T follicular helper cell (primary cell): Measurements from ENCODE around the gene NEU3.
"Not testable (repeated sequence)": the region's sequence is repeated elsewhere in the genome, so short reads cannot be mapped to it uniquely, and the experiment has no call there.

Experiments used
- DNase-seq: peaks from one replicate; pipeline ENCODE4 v3.0.0-alpha.2; 2020; ENCODE audit warnings: low read depth
- total RNA-seq, 2 experiments: gene quantifications; one replicate each; lab custom pipeline; 2026; lab: John Stamatoyannopoulos, UW

NEU3 gene, protein sequence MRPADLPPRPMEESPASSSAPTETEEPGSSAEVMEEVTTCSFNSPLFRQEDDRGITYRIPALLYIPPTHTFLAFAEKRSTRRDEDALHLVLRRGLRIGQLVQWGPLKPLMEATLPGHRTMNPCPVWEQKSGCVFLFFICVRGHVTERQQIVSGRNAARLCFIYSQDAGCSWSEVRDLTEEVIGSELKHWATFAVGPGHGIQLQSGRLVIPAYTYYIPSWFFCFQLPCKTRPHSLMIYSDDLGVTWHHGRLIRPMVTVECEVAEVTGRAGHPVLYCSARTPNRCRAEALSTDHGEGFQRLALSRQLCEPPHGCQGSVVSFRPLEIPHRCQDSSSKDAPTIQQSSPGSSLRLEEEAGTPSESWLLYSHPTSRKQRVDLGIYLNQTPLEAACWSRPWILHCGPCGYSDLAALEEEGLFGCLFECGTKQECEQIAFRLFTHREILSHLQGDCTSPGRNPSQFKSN
- 35.5 to 44.2 reads per million in 2 experiments for total RNA-seq

DNA sequence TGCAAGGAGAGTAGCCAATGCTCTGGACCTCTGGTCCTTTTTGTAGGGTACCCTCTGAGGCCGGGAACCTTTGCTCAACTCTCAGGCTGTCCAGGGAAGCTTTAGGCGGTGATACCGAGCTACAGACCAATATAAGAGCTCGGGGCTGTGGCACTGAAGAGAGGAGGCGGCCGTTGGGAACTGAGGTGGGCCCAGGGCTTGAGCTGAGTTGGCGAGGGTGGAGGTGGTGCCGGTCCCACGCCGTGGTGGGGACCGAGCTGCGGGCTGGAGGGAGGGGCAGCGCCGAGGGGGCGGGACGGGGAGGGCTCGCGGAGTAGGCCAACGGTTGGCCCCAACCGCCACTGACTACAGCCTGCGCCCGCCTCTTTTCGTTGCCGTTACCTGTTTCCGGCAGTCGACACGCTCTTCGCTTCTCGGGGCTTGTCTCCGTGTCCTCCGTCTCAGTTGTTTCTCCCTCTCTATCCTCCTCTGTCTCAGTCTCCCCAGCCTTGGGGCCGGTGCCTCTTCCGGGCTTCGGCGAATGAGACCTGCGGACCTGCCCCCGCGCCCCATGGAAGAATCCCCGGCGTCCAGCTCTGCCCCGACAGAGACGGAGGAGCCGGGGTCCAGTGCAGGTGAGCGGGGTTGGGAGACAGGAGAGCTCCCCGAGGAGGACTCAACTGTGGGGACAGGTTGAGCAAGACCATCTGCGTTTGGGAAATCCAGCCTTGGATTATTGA is at the start of gene NEU3:
Gene NEU3, plus strand, starts transcription at position 393 of the 719 bp plus-strand sequence. Its CDS starts 128 bp downstream, at position 521.
- peak; percentile 75 for DNase-seq

DNA sequence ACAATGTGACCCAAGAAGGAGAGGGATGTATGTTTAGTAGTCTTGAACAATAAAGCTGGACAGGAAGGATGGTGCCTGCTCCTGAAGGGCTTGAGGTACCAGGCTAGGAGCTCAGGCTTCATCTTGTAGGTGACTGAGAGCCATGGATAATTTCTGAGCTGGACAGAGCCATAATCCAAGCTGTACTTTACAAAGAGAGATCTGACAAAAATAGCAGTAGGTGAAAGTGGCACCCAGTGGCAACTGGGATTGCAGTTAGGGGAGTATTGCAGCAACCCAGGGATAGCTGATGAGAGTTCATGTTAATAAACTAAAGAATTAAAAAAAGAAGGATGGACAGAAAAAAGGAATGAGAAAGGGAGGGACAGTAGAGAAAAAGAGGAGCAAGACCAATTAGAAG is 47.2 kb upstream of the NEU3 start:
- DNase-seq, result no peak

DNA sequence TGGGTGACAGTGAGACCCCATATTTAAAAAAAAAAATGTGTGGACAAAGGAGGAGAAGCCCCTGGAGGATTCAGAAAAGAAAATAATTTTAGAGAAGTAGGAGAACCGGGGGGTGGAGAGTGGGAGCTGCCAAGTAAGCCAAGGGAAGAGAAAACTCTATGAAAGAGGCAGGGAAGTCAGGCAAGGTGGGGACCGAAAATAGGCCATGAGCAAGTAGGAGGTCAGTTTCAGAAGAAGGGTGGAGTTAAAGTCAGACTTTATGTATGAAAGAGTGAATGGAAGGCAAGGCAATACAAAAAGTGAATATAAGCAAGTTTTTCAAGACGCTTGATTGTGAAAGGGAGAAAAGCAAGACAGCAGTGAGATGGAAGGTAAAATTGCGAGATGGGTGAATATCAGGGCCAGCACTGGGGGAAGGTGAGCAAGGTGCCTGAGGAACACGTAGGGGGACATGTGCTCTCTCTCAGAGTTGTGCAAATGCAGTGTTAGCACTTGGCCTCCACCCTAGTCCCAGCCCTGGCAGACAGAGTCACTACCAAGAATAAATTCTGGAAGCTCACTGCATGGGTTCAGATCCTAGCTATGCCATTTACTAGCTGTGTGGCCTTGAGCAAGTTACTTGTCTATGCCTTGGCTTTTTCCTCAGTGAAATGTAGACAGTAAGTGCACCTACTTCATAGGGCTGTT is 46.5 kb upstream of the NEU3 start:
- DNase-seq, result no peak

DNA sequence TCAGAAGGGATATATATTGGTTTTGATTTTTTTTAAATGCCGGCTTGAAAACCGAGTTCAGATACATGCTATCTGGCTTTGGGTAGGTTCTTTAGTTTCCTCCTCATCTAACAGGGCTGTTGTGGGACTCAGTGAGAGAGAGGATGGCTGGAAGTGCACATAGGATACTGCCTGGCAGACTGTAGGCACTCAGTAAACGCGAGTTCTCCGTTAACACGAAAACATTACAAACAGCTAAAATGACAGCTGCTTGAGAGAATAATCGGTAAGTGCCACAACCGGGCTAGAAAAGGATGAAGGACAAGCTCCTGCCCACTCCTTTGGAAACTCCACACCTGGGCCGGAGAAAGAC is 40.2 kb upstream of the NEU3 start:
- DNase-seq, result no peak

DNA sequence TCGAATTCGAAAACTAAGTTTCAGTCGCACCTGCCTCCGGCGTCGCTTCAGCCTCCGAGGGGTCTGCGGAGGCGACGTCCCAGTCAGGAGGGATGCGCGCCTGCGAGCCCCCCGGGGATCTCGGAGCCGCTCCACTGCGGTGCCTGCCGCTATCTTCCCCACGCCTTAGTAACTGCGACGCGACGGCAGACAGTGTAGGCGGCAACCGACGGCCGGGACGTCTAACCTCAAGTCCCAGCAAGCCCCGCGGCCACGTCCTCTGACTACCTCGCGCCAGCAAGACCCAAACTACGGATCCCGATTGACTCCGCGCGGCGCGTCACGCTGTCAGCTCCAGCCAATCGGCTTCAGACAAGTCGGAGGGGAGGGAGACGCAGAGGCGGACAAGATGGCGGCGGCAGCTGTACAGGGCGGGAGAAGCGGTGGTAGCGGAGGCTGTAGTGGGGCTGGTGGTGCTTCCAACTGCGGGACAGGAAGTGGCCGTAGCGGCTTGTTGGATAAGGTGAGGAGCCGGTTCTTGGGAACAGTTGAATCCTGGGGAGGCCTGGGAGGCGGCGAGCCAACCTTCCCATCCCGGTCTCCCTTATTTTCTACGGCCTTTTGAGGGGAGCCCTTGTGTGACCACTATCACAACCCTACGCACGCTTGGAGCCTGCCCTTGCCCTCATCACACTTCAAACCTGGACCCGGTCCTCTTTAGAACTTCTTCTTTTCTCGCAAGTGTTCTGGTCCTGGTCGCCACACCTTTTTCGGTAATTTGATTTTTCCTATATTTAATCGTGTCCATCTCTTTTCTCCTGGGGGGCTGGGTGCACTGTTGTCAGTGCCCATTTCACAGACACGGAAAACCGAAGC is 39.6 kb upstream of the NEU3 start, which contains the start of the genes SPCS2 and XRRA1:
Gene SPCS2, plus strand, starts transcription at position 369 of the 855 bp plus-strand sequence. Its CDS starts 20 bp downstream, at position 389.
Gene XRRA1, minus strand, starts transcription at position 194 of the 855 bp plus-strand sequence. CDS start 8,213 bp downstream, outside the sequence.
- DNase-seq, result peak; percentile 98

DNA sequence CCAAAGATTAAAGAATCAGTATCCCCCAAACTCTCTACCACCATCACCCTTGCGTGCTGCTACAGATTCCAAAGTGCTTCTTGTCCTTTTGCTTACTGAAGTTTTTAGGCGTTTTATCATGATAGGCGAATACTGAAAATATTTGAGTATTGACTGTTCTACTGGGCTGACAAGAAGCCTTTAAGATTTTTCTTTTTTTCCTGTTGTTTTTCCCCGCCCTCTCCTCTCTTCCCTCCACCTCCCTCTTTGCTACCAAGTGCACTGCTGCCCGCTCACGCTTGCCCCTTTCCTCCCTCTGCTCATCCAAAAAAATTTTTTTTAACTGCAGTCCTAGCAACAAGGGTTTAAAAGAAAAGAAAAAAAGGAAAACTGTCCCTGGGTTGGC is 39.0 kb upstream of the NEU3 start:
- no peak for DNase-seq

DNA sequence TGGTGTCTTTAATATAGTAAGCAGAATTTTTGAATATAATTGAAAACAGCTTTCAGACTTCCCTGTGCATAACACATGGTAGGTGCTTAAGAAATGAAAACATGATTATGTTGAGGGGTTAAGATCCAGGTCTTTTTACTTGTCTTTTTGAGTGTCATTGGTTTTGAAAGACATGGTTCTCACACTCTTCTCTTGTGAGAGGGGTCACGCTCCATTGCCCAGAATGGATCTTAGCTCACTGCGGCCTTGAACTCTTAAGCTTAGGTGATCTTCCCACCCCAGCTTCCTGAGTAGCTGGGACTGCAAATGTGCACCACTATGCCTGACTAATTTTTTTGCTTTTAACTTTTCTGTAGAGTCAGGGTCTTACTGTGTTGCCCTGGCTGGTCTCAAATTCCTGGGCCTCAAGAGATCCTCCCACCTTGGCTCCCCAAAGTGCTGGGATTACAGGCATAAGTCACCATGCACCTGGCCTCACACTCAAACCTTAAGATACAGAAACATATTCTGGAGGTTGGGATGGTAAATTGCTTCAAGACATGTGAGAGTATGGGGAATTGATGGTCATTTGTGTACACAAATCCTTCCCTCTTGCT is 38.3 kb upstream of the NEU3 start:
- DNase-seq, result no peak

DNA sequence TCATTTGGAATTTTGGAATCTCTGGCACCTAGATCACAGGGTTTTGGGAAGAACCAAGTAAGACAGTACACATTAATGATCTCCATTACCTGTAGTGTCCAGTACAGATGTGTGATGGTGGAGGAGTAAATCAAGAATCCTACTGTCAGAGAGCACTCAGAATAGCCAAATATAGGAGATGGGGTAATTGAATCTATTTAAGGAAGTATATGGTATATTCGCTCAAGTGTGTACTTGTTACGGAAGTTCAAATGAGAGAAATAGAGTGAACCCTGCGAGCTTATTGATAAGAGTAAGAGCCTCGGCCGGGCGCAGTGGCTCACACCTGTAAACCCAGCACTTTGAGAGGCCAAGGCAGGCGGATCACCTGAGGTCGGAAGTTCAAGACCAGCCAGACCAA is 37.5 kb upstream of the NEU3 start:
- DNase-seq, result no peak

DNA sequence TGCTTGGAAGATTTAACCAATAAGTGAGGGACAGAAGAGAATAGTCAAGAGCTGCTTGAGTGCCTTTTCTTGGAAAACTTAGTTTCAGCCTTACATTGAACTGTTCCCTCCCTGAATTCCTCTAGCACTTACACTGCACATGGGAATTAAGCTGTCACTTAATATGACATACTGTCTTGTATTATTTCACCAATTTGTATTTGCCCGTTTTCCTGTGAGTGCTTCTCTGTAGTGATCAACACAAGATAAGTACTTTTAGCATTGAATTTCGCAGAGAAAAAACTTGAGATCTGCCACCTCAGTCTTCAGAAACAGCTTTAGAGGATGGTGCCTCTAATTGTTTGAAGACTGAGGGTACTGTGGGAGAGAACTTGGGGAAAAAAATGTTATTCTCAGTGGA is 36.0 kb upstream of the NEU3 start:
- no peak for DNase-seq

DNA sequence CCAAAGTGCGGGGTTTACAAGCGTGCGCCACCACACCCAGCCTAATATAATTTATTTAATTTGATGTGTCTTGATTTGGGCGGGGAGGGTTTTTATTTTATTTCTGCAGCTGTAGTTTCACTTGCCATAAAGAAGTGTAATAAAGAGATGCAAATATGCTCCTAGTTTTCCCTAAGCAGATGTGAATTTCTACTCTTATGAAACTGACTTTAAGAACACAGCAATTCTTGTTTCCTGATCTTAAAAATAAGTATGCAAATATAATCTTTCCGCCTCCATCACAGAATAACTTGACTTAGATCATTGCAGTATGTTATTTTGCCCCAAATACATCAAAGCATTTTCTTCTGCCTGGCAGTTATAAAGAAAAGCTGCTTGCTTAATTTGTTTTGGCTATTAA is 35.3 kb upstream of the NEU3 start:
- no peak for DNase-seq

DNA sequence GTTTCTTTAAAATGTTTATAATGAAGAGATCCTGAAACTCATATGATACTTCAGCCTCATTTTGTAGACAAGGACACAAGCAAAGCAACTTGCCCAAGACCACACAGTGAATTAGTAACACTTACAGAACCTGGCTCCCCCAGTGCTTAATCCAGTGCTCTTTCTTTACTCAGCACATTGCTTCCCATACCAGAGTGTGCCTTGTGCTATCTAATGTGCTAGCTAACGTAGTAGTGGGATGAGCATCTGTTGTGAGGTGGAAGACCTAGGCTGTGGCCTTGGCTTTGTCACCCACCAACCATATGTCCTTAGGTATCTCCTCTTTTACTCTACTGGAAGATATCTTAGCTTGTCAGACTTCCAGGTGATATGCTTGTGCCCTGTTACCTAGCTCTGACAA is 34.5 kb upstream of the NEU3 start:
- no peak for DNase-seq

DNA sequence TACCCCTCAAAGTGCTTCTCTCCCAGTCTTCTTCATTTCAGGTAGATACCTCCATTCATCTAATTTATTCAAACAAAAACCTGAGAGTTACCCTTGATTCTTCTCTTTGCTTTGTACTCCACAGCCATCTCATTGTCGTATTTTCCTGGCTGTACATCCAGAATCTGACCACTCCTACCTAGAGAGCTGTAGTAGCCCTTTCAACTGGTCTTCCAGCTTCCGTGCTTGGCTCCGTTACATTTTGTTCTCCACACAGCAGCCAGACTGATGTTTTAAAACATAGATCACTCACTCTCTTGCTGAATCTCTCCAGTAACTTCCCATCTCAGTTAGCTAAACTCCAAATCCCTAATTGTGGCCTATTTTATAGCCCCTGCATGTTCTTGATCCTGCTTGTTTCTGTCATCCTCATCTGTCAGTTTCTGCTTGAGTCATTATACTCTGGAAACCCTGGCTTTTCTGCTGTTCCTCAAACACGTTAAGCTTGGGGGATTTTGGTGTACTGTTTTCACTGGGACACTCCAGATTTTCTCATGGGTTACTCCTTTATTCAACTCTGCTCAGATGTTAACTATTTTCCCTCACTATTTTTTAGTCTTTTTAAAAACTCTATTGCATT is 32.2 kb upstream of the NEU3 start:
- no peak for DNase-seq

DNA sequence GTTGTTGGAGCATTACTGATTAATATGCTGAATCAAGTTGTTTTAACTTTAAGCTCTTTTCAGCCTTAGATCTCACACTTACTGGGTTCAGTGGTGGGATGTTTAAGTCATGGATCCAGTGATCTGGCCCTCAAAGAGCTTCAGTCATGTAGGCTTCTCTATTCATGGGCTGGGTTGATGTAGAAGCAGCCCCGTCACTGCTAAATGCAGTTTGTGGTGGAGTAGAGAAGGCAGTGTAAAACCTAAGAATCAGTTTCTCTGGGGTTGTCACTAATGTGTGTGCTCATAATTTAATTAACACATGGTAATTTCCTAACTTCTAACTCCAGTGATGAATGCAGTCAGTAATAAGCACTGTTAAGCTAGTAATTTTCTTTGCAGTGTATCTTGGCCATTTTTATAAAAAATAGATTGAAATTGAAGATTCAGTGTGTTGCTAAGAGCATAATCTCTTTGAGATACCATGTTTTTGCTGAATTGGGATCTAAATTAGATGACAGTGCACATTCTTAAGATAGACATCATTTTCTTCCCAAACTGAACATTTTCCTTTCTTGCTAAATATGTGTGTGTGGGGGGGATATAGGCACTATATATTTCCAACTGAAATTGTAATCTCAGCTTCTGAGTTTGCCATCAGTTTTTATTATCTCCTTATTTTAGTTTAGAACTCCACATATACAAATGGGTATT is 30.6 kb upstream of the NEU3 start:
- no peak for DNase-seq

DNA sequence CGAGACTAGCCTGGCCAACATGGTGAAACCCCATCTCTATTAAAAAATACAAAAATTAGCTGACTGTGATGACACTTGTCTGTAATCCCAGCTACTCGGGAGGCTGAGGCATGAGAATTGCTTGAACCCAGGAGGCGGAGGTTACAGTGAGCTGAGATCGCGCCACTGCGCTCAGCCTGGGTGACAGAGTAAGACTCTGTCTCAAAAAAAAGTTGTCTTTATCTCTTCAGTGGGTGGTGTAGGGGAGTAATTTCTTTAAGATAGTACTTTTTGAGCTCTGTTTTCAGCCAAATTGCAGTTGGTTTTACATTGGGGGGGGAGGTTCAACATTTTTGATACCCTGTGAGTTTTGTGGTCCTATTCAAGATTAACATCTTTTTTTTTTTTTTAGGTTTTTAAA is 28.6 kb upstream of the NEU3 start:
- not testable (repeated sequence) for DNase-seq

DNA sequence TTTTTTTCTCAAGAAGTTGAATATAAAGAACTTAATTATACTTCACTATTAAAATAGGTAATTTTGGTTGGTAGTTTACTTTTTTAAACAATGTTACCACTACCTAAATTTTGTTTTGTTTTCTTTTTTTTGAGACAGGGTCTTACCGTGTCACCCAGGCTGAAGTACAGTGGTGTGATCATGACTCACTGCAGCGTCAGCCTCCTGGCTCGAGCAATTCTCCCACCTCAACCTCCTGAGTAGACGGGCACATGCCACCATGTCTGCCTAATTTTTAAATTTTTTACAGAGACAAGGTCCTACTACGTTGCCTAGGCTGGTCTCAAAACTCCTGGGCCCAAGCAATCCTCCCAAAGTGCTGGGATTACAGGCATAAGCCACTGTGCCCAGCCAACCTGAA is 22.1 kb upstream of the NEU3 start:
- no peak for DNase-seq

DNA sequence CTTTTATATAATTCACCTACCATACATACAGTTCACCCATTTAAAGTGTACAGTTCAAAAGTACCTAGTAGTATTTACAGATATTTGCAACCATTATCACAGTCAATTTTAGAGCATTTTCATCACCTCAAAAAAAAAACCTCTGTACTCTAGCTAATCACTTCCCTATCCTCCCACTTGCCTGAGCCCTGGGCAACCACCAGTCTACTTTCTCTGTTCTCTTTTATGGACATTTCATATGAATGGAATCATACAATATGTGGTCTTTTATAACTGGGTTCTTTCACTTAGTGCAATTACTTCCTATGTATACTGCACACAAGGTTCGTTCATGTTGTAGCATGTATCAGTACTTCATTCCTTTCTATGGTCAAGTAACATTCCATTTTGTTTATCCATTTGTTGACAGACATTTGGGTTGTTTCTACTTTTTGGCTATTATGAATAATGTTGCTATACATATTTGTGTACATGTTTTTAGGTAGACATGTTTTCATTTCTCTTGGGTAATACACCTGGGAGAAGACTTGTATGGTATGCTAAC is 17.8 kb upstream of the NEU3 start:
- no peak for DNase-seq

DNA sequence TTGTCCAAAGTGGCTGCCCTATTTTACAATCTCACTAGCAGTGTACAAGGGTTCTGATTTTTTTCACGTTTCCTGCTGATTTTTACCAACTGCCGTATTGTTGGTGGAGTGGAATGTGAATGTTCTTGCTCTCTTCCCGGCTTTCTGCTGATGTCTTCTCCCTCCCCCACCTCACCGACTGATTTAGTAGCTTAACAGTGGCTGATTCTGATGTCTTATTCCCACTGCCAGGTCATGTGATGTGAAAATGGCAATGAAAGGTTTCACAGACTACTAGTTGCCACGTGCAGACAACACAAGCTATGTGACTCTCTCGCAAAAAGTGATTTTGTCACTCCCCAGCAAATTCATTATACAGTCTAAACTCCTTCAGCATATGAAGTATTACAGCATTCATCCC is 17.3 kb upstream of the NEU3 start:
- no peak for DNase-seq

DNA sequence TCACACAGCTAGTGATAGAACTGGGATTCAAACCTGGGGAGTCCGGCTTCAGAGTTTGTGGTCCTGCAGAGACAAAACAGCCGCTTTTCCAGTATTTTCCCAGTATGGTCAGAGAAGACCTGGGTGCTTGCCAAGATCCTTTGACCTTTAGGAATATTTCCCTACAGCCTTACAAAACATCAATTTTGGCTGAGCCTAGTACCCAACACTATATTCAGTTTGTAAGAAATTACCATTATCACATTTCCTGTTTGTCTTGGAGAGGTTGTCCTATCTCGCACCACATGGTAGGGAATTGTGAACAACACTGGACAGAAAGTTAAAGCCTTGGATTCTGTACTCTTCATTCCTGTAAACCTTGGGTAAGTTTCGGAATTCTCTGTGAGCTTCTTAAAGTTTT is 10.7 kb upstream of the NEU3 start:
- no peak for DNase-seq

DNA sequence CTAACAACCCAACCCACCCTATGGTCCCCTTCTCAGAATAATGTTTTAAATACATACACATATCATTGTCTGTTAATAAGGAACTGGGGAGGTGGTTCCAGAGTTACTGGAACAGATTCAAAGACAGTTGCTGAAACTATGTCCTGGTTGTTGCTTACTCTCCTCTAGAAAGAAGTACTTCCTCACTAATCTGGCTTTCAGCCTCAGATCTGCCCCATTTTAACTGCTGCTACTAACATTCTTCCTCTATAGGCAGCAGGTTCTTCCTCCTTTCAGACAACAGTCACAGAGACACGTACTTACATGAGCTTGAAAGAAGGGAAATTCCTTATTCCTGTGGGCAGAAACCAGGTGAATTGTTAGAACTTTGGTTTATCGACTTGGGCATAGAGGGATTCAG is 8.1 kb upstream of the NEU3 start:
- no peak for DNase-seq

DNA sequence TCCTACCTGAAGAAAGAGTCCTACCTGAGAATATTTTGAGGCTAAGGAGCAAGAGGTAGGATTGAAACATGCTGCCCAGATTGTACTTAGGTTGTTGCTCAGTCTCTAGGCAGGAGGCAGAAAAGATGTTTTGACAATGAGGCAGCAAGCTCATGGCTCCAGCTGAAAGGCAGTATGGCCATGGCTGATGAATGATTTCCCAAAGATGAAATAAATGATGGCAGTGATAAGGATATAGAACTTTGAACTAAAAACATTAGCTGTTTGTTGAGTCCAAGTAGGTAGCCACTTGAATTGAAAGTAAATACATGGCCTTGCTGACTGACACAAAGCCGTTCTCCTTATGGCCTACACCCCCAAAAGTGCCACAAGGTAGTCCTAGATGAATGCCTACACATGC is 6.8 kb upstream of the NEU3 start:
- DNase-seq, result no peak
